HCT116 (cell line): ENCODE measurements around the gene CASKIN2. TPM values are rescaled to one million over a fixed set of nuclear protein-coding genes. Genes with fewer than 3 reads are reported as not detected.

Experiments used
- ATAC-seq: fragments of 200-7000 bp; cut with Tn5 transposase; 2 replicates; pipeline ENCODE4 v1.9.1; 2020; ENCODE audit warnings: mild to moderate bottlenecking, moderate library complexity
- BruUV-seq: library from RNA; stranded (reverse); fragments of 400-500 nt; replicated peaks from 2 replicates; lab custom pipeline; 2021; lab: Mats Ljungman, UMichigan
- CTCF ChIA-PET: fragments of 300-600 bp; sonication (Branson Sonifier 250); formaldehyde crosslinking; loops from one replicate; lab custom pipeline; 2021; ENCODE audit warnings: antibody characterized with exemption; lab: Charles Lee
- POLR2A ChIA-PET: fragments of 300-600, 350-600 bp; sonication (Branson Sonifier 250); formaldehyde crosslinking; loops from one replicate; lab custom pipeline; 2021; ENCODE audit warnings: antibody characterized with exemption; lab: Charles Lee
- RAD21 ChIA-PET, 2 experiments: fragments of 300-600 bp; sonication (Branson Sonifier 250); formaldehyde crosslinking; loops; one replicate each; lab custom pipeline; 2023; ENCODE audit warnings: low total read pairs in 2 of 2; ENCODE audit not compliant: uncharacterized antibody in 2 of 2, unreplicated experiment in 2 of 2, low non-redundant PET in 1 of 2; lab: Charles Lee
- DNase-seq: peaks from one replicate; pipeline ENCODE4 v3.0.0-alpha.2; 2010; ENCODE audit warnings: low read depth, low spot score
- H2AFZ ChIP-seq: fragments of 200-600 bp; shearing (Covaris generic), sonication (generic); 2 replicates; pipeline ENCODE4 v1.6.1; 2017; ENCODE audit warnings: low read depth, mixed run types, mixed read lengths, antibody characterized with exemption, low read length; ENCODE audit not compliant: poor library complexity, severe bottlenecking
- H3K27ac ChIP-seq: 2 replicates; pipeline ENCODE4 v1.5.1; 2012; ENCODE audit warnings: low read depth, low read length
- H3K27me3 ChIP-seq: fragments of 200-600 bp; sonication (generic); 2 replicates; pipeline ENCODE4 v1.6.1; 2016; ENCODE audit warnings: mixed run types, low read length, mixed read lengths; ENCODE audit not compliant: insufficient read depth
- H3K36me3 ChIP-seq, 2 experiments: fragments of 200-500 bp in 1 of 2; fragments of 200-600 bp in 1 of 2; sonication (Bioruptor generic) in 1 of 2; sonication (generic) in 1 of 2; 2 replicates each; pipeline versions ENCODE4 v1.5.1 to v1.6.1; 2014 to 2016; ENCODE audit warnings: low read length in 2 of 2, inconsistent platforms in 1 of 2, mixed read lengths in 1 of 2, mixed run types in 1 of 2; ENCODE audit not compliant: insufficient read depth in 2 of 2, control insufficient read depth in 1 of 2
- H3K4me1 ChIP-seq, 2 experiments: fragments of 200-600 bp in 1 of 2; sonication (generic) in 1 of 2; 2 replicates each; pipeline versions ENCODE4 v1.5.1 to v1.6.1; 2012 to 2017; ENCODE audit warnings: low read length in 2 of 2, inconsistent platforms in 1 of 2, mild to moderate bottlenecking in 1 of 2, mixed read lengths in 1 of 2, mixed run types in 1 of 2, moderate library complexity in 1 of 2; ENCODE audit not compliant: insufficient read depth in 2 of 2, control insufficient read depth in 1 of 2
- H3K4me2 ChIP-seq: fragments of 200-600 bp; sonication (generic); 2 replicates; pipeline ENCODE4 v1.6.1; 2017; ENCODE audit warnings: mixed run types, low read length, mixed read lengths
- H3K4me3 ChIP-seq, 2 experiments: fragments of 200-600 bp in 1 of 2; sonication (generic) in 1 of 2; replicated peaks in 1 of 2; 2 replicates each; pipeline ENCODE4 v1.5.1; 2011 to 2016; ENCODE audit warnings: low read length in 2 of 2, control low read depth in 1 of 2, low read depth in 1 of 2, mild to moderate bottlenecking in 1 of 2, mixed read lengths in 1 of 2, mixed run types in 1 of 2
- H3K79me2 ChIP-seq: fragments of 200-600 bp; sonication (generic); 2 replicates; pipeline ENCODE4 v1.6.1; 2017; ENCODE audit warnings: mild to moderate bottlenecking, mixed run types, low read length, moderate library complexity, mixed read lengths; ENCODE audit not compliant: insufficient read depth
- H3K9ac ChIP-seq: fragments of 200-600 bp; sonication (generic); 2 replicates; pipeline ENCODE4 v1.6.1; 2016; ENCODE audit warnings: low read length, mixed read lengths
- H3K9me2 ChIP-seq: fragments of 200-600 bp; sonication (generic), shearing (Covaris generic); 2 replicates; pipeline ENCODE4 v1.6.1; 2017; ENCODE audit warnings: mixed run types, mild to moderate bottlenecking, moderate library complexity; ENCODE audit not compliant: insufficient read depth
- H3K9me3 ChIP-seq, 2 experiments: fragments of 200-500 bp in 1 of 2; fragments of 200-600 bp in 1 of 2; sonication (Bioruptor generic) in 1 of 2; sonication (generic) in 1 of 2; 2 replicates each; pipeline ENCODE4 v1.6.1; 2014 to 2017; ENCODE audit warnings: low read length in 2 of 2, mixed read lengths in 2 of 2, inconsistent platforms in 1 of 2, low read depth in 1 of 2, mild to moderate bottlenecking in 1 of 2, mixed run types in 1 of 2, moderate library complexity in 1 of 2; ENCODE audit not compliant: control insufficient read depth in 1 of 2, insufficient read depth in 1 of 2
- H4K20me1 ChIP-seq: fragments of 200-600 bp; sonication (generic), shearing (Covaris generic); 2 replicates; pipeline ENCODE4 v1.6.1; 2017; ENCODE audit warnings: mixed run types, mild to moderate bottlenecking, moderate library complexity; ENCODE audit not compliant: insufficient read depth
- CEBPB ChIP-seq: IDR thresholded peaks from 2 replicates; pipeline ENCODE4 v1.6.1; 2012; ENCODE audit warnings: low read depth
- EGR1 ChIP-seq: IDR thresholded peaks from 2 replicates; pipeline ENCODE4 v1.6.1; 2012; ENCODE audit warnings: low read depth
- EZH2phosphoT487 ChIP-seq: fragments of 200-600 bp; IDR thresholded peaks from 2 replicates; pipeline ENCODE4 v1.6.1; 2018; ENCODE audit warnings: antibody characterized with exemption, borderline replicate concordance
- FOSL1 ChIP-seq: IDR thresholded peaks from 2 replicates; pipeline ENCODE4 v1.6.1; 2012; ENCODE audit warnings: low read depth
- RAD21 ChIP-seq: IDR thresholded peaks from 2 replicates; pipeline ENCODE4 v1.6.1; 2012; ENCODE audit warnings: low read depth, mild to moderate bottlenecking
- SRF ChIP-seq: IDR thresholded peaks from 2 replicates; pipeline ENCODE4 v1.6.1; 2012; ENCODE audit warnings: low read depth
- YY1 ChIP-seq: IDR thresholded peaks from 2 replicates; pipeline ENCODE4 v1.6.1; 2011; ENCODE audit warnings: low read length, low read depth, moderate library complexity, mild to moderate bottlenecking; ENCODE audit not compliant: insufficient replicate concordance; ENCODE audit errors: extremely low read depth
- ZFX ChIP-seq: fragments of 450-650 bp; IDR thresholded peaks from 2 replicates; pipeline ENCODE4 v1.6.1; 2017
- ZNF274 ChIP-seq: fragments of 200-500 bp; sonication (Bioruptor generic); IDR thresholded peaks from 2 replicates; pipeline ENCODE4 v1.6.1; 2014; ENCODE audit warnings: mild to moderate bottlenecking, low read depth, low read length, inconsistent platforms
- intact Hi-C: fragments of 100-400 bp; cut with micrococcal nuclease; formaldehyde crosslinking; loops from 2 replicates; pipeline ENCODE4 v1.10.0; 2022
- total RNA-seq: library from RNA; stranded (reverse); gene quantifications from one replicate; pipeline ENCODE4 v1.2.1, GENCODE V29; 2021; ENCODE audit not compliant: unreplicated experiment
- TF ChIP-seq, protein P1 (sequence below): IDR thresholded peaks from 2 replicates; pipeline ENCODE4 v1.6.1; 2012

The CASKIN2 gene
- total RNA-seq, 1 experiment from 2014 or later: 38.4 TPM

DNA sequence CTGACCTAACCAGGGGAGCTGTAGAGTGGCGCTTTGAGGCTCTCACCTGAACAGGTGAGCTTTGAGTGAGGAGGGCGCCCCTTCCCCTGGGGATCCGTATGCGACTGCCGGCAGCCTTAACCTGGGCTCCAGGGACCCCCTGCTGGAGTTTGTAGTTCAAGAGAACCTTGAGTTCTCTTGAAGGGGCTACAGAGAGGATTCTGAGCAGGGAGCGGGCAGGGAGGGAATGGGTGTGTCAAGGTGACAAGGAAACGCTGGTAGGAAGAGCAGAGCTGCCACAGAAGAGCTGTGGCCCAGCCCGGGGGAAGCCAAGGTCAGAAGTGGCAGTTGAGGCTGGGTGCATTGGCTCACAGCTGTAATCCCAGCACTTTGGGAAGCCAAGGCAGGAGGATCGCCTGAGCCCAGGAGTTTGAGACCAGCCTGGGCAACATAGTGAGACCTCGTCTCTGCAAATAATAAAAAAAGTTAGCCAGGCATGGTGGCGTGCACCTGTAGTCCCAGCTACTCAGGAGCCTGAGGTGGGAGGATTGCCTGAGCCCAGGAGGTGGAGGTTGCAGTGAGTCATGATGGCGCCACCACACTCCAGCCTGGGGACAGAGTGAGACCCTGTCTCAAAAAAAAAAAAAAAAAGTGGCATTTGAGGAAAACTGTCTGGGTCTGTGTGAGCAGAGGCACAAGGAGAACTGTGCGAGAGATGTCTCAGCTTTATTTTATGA lies 11.4 kb upstream of the CASKIN2 start:
- DNase-seq (no peak), ATAC-seq (no peak)
- Histone ChIP-seq H3K4me2 (peak overlapping the region; percentile 86), H3K9me3 (no peaks in the 10 kb centered on the region), H3K4me3 (peak overlapping the region; percentile 68 to 86), H3K9me2 (no peaks in the 10 kb centered on the region), H3K79me2 (peaks cover 60% of the 10 kb centered on the region), H2AFZ (no peak overlapping the region), H3K4me1 (peaks cover 34 to 52% of the 10 kb centered on the region in 2 experiments), H4K20me1 (no peaks in the 10 kb centered on the region), H3K27ac (peak overlapping the region; percentile 83), H3K36me3 (peaks cover 4 to 9% of the 10 kb centered on the region in 2 experiments; a peak in 2 of 4 replicates), H3K9ac (peak overlapping the region; percentile 95), H3K27me3 (no peaks in the 10 kb centered on the region)
- peak; percentile 37; the same call in 1 of the 2 replicates for TF ChIP-seq FOSL1
- no peak for TF ChIP-seq YY1
- no peak for TF ChIP-seq ZNF274
- CTCF ChIA-PET: interaction anchor here (0.9 to 2.0 kb wide), 5 partner anchors 10 to 286 kb away, joined by 3 to 20 read pairs (median 5); partner anchors contain the start of genes SMIM5 and TSEN54
- POLR2A ChIA-PET: interaction anchor here (0.7 to 1.6 kb wide), 6 partner anchors 9 to 253 kb away, joined by 3 to 7 read pairs (median 4); partner anchors contain the start of gene TSEN54
- TSS peak; percentile 56 for BruUV-seq
- intact Hi-C loops: no loop called here
- RAD21 ChIA-PET: interaction anchor here (1.1 kb wide), 2 partner anchors 9 to 23 kb away, joined by 3 to 5 read pairs; no protein-coding TSS in a partner anchor

DNA sequence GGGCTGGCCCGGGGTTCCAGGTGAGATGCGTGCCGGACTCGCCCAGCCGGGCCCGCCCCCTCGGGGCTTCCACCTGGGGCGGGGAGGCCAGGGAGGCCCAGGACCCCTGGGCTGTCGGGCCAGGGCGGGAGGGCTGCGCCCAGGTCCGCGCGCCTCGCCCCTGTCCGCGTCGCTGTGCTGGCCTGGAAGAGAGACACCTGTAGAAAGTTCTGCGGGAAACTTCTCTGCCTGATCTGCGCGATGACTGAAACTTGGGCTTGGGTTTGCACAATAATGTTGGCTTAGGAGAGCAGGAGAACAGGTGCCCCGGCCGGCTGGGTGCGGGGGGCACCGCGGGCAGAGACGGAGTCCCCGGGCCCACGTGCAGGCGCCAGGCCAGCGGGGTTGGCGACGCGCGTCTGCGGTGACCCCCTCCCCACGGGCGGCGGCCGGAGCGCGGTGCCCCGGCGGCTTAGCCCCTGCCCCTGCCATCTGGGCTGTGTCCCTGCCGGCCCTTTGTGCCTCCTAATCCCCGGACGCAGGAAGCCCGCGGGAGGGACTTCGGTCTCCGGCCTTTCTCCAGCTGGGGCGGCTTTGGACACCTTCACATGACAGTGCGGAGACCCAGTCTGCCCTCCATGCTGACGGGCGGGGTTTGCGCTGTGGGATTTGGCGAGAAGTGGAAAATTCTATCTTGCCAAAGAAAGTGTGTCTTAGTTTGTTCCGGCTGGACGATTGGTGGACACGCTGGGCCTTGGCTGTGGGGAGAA lies 10.6 kb upstream of the CASKIN2 start:
- H4K20me1 ChIP-seq: no peaks in the 10 kb centered on the region
- ChIA-PET RAD21 (interaction anchor here (0.7 to 1.6 kb wide), 7 partner anchors 8 to 75 kb away, joined by 3 to 9 read pairs (median 3); partner anchors contain the start of gene TSEN54 (in 2 of the 2)), CTCF (interaction anchor here (0.7 to 2.2 kb wide), 15 partner anchors 8 to 285 kb away, joined by 3 to 39 read pairs (median 4); partner anchors contain the start of genes SLC25A19, SMIM5 and TSEN54), POLR2A (interaction anchor here (1.0 to 1.6 kb wide), 8 partner anchors 9 to 24 kb away, joined by 3 to 15 read pairs (median 5); partner anchors contain the start of gene TSEN54)
- H3K4me1 ChIP-seq: peaks cover 27 to 45% of the 10 kb centered on the region in 2 experiments
- TF ChIP-seq EGR1 (no peak), FOSL1 (no peak), RAD21 (no peak), ZFX (peak; percentile 60; the same call in 1 of the 2 replicates), SRF (no peak), EZH2phosphoT487 (no peak), CEBPB (no peak)
- TF ChIP-seq, protein P1, sequence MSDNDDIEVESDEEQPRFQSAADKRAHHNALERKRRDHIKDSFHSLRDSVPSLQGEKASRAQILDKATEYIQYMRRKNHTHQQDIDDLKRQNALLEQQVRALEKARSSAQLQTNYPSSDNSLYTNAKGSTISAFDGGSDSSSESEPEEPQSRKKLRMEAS: peak; percentile 71; the same call in 1 of the 2 replicates
- no peaks in the 10 kb centered on the region for H3K27me3 ChIP-seq
- BruUV-seq: no TSS peak
- H3K9ac ChIP-seq: peak overlapping the region; percentile 95
- DNase-seq (no peak), ATAC-seq (peak; percentile 43)
- peak overlapping the region; percentile 68 to 86 for H3K4me3 ChIP-seq
- H2AFZ ChIP-seq: no peak overlapping the region
- H3K27ac ChIP-seq: peak overlapping the region; percentile 83
- peaks cover 53% of the 10 kb centered on the region for H3K79me2 ChIP-seq
- peaks cover 5 to 16% of the 10 kb centered on the region in 2 experiments; a peak in 2 of 4 replicates for H3K36me3 ChIP-seq
- intact Hi-C loops: loop anchor here (1.0 kb wide), 1 partner anchor 9 kb away; no protein-coding TSS in a partner anchor
- H3K4me2 ChIP-seq: peak overlapping the region; percentile 86
- no peaks in the 10 kb centered on the region for H3K9me3 ChIP-seq
- no peaks in the 10 kb centered on the region for H3K9me2 ChIP-seq
